Body of pancreas (tissue), 4 donors: ENCODE results near the gene RIPK4. TPM values are rescaled to one million over a fixed set of nuclear protein-coding genes. Genes with fewer than 3 reads are reported as not detected.
A peak's percentile ranks its signal among the peaks of the same experiment; 100 is the strongest.

Experiments used
- ATAC-seq: fragments of 150-250 bp; one replicate; pipeline ENCODE4 v1.9.1; 2016
- DNase-seq, 4 donors: peaks; one replicate each; pipeline ENCODE4 v3.0.0-alpha.2; 2019
- H3K27ac ChIP-seq, 4 donors: fragments of 200-600 bp; sonication (generic); 1 replicate in 3 of 4; 2 replicates in 1 of 4; pipeline versions ENCODE4 v1.5.1 to v1.6.1; 2016 to 2019; ENCODE audit warnings: mild to moderate bottlenecking in 1 of 4, mixed read lengths in 1 of 4, moderate library complexity in 1 of 4
- H3K27me3 ChIP-seq, 2 donors: fragments of 200-600 bp; sonication (generic); one replicate each; pipeline ENCODE4 v1.6.0; 2016; ENCODE audit warnings: mild to moderate bottlenecking in 1 of 2
- H3K36me3 ChIP-seq, 2 donors: fragments of 200-600 bp; sonication (generic); replicated peaks in 1 of 2; 2 replicates each; pipeline ENCODE4 v1.5.1; 2016; ENCODE audit warnings: low read depth in 2 of 2; ENCODE audit not compliant: insufficient read depth in 1 of 2
- H3K4me1 ChIP-seq: fragments of 200-600 bp; sonication (generic); one replicate; pipeline ENCODE4 v1.6.0; 2016
- H3K4me3 ChIP-seq, 2 donors: fragments of 200-600 bp; sonication (generic); 1 replicate in 1 of 2; 2 replicates in 1 of 2; pipeline ENCODE4 v1.5.1; 2016 to 2019
- H3K9me3 ChIP-seq, 3 donors: fragments of 200-600 bp; sonication (generic); 1 replicate in 2 of 3; 2 replicates in 1 of 3; pipeline ENCODE4 v1.5.1; 2016
- CTCF ChIP-seq, 7 experiments: fragments of 450-650 bp in 4 of 7; fragments of 200-600 bp in 3 of 7; sonication (generic) in 3 of 7; IDR thresholded peaks; one replicate each; pipeline ENCODE4 v1.5.1; 2016 to 2019; ENCODE audit warnings: antibody characterized with exemption in 7 of 7
- POLR2A ChIP-seq, 3 donors: fragments of 450-650 bp; IDR thresholded peaks; one replicate each; pipeline ENCODE4 v1.6.1; 2016; ENCODE audit warnings: antibody characterized with exemption in 3 of 3, mild to moderate bottlenecking in 2 of 3
- WGBS, 2 donors: methylation state at CpG; one replicate each; pipeline ENCODE4 v1.1.5; 2017; 5-methylcytosine and 5-hydroxymethylcytosine counted together
- intact Hi-C: fragments of 100-400 bp; cut with DNase I; formaldehyde crosslinking; loops from one replicate; pipeline ENCODE4 v1.15.1; 2023
- total RNA-seq, 2 donors: library from RNA; depleted of rRNA; stranded (reverse); fragments of >200 nt; gene quantifications; one replicate each; pipeline ENCODE4 v1.1.0, GENCODE V29; 2016

RIPK4 gene
- total RNA-seq, 2 donors from 2014 or later = 14.5 to 18.1 TPM

- ATAC-seq = peak; percentile 90
These were observed 11.3 kb upstream of the RIPK4 start for GRCh38 chr21:41777951-41778815.

GRCh38 chr21:41776778-41777177, 9.9 kb upstream of the RIPK4 start:
- no peaks in the 10 kb centered on the region for H3K36me3 ChIP-seq
- 34 to 47% methylated on average over 4 of the region's 4 CpGs for WGBS, 2 donors
- H3K27me3 ChIP-seq = no peaks in the 10 kb centered on the region
- intact Hi-C loops = loop anchor here (5.0 kb wide), 1 partner anchor 164 kb away; no protein-coding TSS in a partner anchor
- peak overlapping the region; percentile 59 to 79 (median 74) for H3K27ac ChIP-seq
- no peaks in the 10 kb centered on the region for H3K9me3 ChIP-seq
- peak; percentile 55 for ATAC-seq
- no peak overlapping the region for H3K4me3 ChIP-seq
- peak in 3 of 4 donors; percentile 58 to 66 (median 66) for DNase-seq
- H3K4me1 ChIP-seq = peaks cover 27% of the 10 kb centered on the region
- TF ChIP-seq CTCF (IDR thresholded peaks at IDR 0.05) (no peak), POLR2A (IDR thresholded peaks at IDR 0.05) (no peak)

More at GRCh38 chr21:41777951-41778815, 11.3 kb upstream of the RIPK4 start:
- intact Hi-C loops = loop anchor here (5.0 kb wide), 1 partner anchor 166 kb away; no protein-coding TSS in a partner anchor
- peak; percentile 93 to 97 (median 94) for DNase-seq
- H3K27me3 ChIP-seq = no peaks in the 10 kb centered on the region
- 18 to 19% methylated on average over 20 to 40 of the region's 45 CpGs for WGBS, 2 donors
- no peaks in the 10 kb centered on the region for H3K36me3 ChIP-seq
- H3K4me3 ChIP-seq = no peak overlapping the region
- peaks cover 28% of the 10 kb centered on the region for H3K4me1 ChIP-seq
- TF ChIP-seq POLR2A (IDR thresholded peaks at IDR 0.05) = no peak
- TF ChIP-seq CTCF (IDR thresholded peaks at IDR 0.05) = peak; percentile 93 to 97 (median 94)
- H3K27ac ChIP-seq = peak overlapping the region; percentile 58 to 79 (median 66)
- H3K9me3 ChIP-seq = no peaks in the 10 kb centered on the region

- Histone ChIP-seq H3K36me3 (no peaks in the 10 kb centered on the region), H3K9me3 (no peaks in the 10 kb centered on the region), H3K27ac (peak overlapping the region in 3 of 4 donors; percentile 10 to 18 (median 15)), H3K4me1 (peaks cover 27% of the 10 kb centered on the region), H3K27me3 (no peaks in the 10 kb centered on the region), H3K4me3 (no peak overlapping the region)
- WGBS, 2 donors = 36 to 45% methylated on average over 2 to 3 of the region's 3 CpGs
- ATAC-seq (no peak), DNase-seq (no peak)
- no peak for TF ChIP-seq POLR2A (IDR thresholded peaks at IDR 0.05)
- TF ChIP-seq CTCF (IDR thresholded peaks at IDR 0.05) = no peak
- intact Hi-C loops = loop anchor here (5.0 kb wide), 1 partner anchor 163 kb away; no protein-coding TSS in a partner anchor
These were observed 8.3 kb upstream of the RIPK4 start for GRCh38 chr21:41775149-41775472.

- intact Hi-C loops = loop anchor here (5.0 kb wide), 1 partner anchor 162 kb away; no protein-coding TSS in a partner anchor
- peak overlapping the region in 3 of 4 donors; percentile 10 to 18 (median 15) for H3K27ac ChIP-seq
- ATAC-seq (no peak), DNase-seq (peak in 1 of 4 donors; percentile 58)
- H3K9me3 ChIP-seq = no peaks in the 10 kb centered on the region
- no peaks in the 10 kb centered on the region for H3K27me3 ChIP-seq
- WGBS, 2 donors = 49 to 52% methylated on average over 10 of the region's 10 CpGs
- peaks cover 30% of the 10 kb centered on the region for H3K4me1 ChIP-seq
- TF ChIP-seq CTCF (IDR thresholded peaks at IDR 0.05) (no peak), POLR2A (IDR thresholded peaks at IDR 0.05) (no peak)
- H3K36me3 ChIP-seq = no peaks in the 10 kb centered on the region
- no peak overlapping the region for H3K4me3 ChIP-seq
These were observed 7.8 kb upstream of the RIPK4 start for GRCh38 chr21:41774467-41775148.
